Activated gamma-delta T cell (primary cell): ENCODE data around the gene UPK2.
"Not testable (repeated sequence)": the region's sequence is repeated elsewhere in the genome, so short reads cannot be mapped to it uniquely, and the experiment has no call there.

Experiments
- DNase-seq: peaks from one replicate; lab custom pipeline; 2025; lab: John Stamatoyannopoulos, UW

UPK2 gene

DNA sequence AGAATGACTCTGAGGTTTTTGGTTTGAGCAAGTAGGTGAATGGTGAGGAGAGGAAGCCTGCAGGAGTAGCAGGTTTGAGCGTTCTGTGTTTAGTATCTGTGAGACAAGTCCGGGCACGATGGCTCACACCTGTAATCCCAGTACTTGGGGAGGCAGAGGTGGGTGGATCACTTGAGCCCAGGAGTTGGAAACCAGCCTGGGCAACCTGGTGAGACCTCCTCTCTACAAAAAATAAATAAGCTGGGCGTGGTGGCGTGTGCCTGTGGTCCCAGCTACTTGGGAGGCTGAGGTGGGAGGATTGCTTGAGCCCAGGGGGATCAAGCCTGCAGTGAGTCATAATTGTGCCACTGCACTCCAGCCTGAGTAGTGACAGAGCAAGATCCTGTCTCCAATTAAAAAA lies 32.2 kb downstream of the UPK2 start:
- no peak for DNase-seq

DNA sequence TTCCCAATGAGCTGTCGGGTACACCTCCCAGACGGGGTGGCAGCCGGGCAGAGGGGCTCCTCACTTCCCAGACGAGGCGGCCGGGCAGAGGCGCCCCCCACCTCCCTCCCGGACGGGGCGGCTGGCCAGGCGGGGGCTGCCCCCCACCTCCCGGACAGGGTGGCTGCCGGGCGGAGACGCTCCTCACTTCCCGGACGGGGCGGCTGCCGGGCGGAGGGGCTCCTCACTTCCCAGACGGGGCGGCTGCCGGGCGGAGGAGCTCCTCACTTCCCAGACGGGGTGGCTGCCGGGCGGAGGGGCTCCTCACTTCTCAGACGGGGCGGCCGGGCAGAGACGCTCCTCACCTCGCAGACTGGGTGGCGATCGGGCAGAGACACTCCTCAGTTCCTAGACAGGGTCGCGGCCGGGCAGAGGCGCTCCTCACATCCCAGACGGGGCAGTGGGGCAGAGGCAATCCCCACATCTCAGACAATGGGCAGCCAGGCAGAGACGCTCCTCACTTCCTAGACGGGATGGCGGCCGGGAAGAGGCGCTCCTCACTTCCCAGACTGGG lies 35.5 kb downstream of the UPK2 start:
- not testable (repeated sequence) for DNase-seq

DNA sequence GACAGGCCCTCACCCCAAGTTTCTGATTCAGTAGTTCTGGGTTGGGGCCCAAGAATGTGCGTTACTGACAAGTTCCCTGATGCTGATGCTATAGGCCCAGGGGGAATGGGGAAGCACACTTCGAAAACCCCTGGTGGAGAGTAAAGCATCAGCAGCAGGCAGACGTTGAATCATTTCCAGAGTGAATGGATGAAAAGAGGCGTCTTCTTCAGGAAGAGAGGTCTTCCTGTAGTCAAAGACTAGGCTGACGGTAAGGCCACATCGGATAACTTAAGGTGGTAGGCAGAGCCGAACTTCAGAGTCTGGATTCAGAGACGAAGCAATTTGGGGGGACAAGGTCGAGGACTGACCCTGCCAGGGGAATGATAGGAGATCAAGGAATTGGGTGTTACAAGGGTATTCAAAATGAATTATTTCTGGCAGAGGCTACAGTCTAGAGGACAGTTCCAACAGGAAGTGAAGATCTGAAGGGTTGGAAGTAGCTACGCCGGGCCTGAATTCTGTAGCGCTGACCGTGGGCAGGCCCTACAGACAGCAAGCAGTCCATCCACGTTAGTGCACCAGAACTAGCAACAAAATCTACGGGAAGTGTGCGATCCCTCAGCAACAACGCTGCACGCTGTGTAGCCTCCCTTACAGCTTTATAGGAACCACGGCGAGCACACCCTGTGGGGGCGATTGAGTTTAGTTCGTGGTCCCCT lies 41.0 kb downstream of the UPK2 start:
- no peak for DNase-seq

DNA sequence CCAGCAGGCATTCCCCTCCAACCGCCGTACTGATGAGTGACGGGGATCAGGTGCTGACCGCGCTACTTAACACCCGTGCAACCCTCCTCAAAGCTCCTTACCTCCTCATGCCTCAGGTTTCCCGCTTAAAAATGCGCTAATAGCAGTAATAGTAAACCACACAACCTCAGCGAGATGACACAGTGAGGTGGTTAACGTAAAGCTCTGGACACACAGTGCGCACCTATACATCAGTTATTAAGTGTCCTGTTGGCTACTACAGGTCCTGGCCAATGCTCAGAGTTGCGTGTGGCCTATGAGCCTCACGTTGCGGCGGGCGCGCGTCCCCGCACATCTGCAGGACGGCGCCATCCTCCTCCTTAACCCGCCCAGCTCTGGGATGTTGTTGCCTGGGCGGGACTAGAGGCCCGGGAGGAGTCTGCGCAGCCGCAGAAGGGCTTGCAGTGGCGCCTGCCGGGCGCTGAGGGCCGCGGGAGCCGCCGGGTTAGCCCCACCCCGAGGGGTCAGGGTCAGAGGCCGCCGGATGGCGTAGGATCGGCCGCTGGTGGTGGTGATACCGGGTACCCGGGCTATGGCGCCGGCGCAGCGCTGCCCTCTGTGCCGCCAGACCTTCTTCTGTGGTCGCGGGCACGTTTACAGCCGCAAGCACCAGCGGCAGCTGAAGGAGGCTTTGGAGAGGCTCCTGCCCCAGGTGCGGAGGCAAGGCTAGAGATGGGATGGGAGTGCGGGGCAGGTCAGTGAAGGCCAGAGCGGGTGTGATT lies 41.7 kb downstream of the UPK2 start, which contains the start of gene CENATAC:
TSS of gene CENATAC (plus strand) at position 512 of the 761 bp plus-strand sequence. CDS start at position 572, 60 bp downstream.
- peak; percentile 94 for DNase-seq

DNA sequence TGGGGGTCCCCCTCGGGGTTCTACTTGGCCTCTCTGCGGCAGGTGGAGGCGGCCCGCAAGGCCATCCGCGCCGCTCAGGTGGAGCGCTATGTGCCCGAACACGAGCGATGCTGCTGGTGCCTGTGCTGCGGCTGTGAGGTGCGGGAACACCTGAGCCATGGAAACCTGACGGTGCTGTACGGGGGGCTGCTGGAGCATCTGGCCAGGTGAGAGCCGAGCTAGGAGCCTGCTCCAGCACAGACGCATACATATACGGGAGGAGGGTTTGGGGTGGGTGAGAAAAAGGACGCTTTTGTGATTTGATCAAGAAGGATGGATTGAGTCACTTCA lies 42.3 kb downstream of the UPK2 start:
- peak; percentile 35 for DNase-seq

DNA sequence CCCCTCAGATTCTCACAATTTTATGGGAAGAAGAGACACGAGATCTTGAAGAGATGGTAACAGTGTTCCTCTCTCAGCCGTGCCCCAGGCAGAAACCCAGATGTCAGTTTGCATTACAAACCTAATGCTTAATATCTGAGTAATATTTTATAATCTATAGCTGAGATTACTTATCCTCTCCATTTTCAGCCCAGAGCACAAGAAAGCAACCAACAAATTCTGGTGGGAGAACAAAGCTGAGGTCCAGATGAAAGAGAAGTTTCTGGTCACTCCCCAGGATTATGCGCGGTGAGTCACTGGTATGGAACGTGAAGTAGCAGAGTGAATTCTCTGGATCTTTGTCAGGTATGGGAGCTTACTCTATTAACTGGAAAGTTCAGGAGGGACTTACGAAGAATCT lies 42.7 kb downstream of the UPK2 start:
- no peak for DNase-seq

DNA sequence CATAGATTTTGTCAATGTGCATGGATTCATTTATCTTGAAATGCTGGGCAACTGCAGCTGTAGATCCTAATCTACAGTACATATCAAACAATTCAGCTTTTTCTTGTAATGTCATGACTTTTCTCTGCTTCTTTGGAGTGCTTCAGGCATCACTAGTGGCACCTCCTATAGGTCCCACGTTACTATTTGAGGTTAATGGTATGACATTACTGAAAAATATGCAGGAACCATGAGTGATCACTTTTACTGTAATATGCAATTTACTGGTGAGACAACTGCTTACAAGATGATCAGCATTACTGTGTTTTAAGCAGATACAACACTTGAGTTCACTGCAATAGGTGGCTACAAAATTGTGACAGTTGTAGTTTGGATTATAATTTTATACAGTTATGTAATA lies 44.8 kb downstream of the UPK2 start:
- DNase-seq, result no peak

DNA sequence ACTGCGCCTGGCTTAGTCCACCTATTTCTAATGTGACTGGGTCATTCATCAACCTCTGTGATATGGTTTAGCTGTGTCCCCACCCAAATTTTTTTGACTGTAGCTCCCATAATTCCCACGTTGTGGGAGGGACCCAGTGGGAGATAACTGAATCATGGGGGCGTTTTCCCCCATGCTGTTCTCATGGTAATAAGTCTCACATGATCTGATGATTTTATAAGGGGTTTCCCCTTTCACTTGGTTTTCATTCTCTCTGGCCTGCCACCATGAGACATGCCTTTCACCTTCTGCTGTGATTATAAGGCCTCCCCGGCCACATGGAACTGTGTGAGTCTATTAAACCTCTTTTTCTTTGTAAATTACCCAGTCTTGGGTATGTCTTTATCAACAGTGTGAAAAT lies 50.6 kb downstream of the UPK2 start:
- DNase-seq, result no peak
